Liver (tissue), 9 donors: ENCODE data around the gene SLIT1. TPM values are rescaled to one million over a fixed set of nuclear protein-coding genes. Genes with fewer than 3 reads are reported as not detected.

Source experiments
- DNase-seq: peaks from one replicate; pipeline ENCODE4 v3.0.0-alpha.2; 2017; ENCODE audit warnings: low spot score
- H3K27ac ChIP-seq, 2 donors: one replicate each; pipeline ENCODE4 v1.7.0; 2013; ENCODE audit warnings: inconsistent platforms in 2 of 2, low read length in 2 of 2, control low read depth in 1 of 2, low read depth in 1 of 2, mild to moderate bottlenecking in 1 of 2
- H3K27me3 ChIP-seq, 4 donors: one replicate each; pipeline versions ENCODE4 v1.6.1 to v1.7.0; 2013; ENCODE audit warnings: low read length in 3 of 4, inconsistent platforms in 1 of 4, mild to moderate bottlenecking in 1 of 4, moderate library complexity in 1 of 4; ENCODE audit not compliant: control insufficient read depth in 4 of 4, insufficient read depth in 4 of 4
- H3K36me3 ChIP-seq, 4 donors: one replicate each; pipeline versions ENCODE4 v1.6.1 to v1.7.0; 2013; ENCODE audit warnings: low read length in 3 of 4, mild to moderate bottlenecking in 3 of 4, low read depth in 1 of 4, moderate library complexity in 1 of 4; ENCODE audit not compliant: control insufficient read depth in 4 of 4, insufficient read depth in 3 of 4
- H3K4me1 ChIP-seq, 4 donors: one replicate each; pipeline versions ENCODE4 v1.6.1 to v1.7.0; 2013; ENCODE audit warnings: low read length in 3 of 4, mild to moderate bottlenecking in 3 of 4, moderate library complexity in 1 of 4; ENCODE audit not compliant: control insufficient read depth in 4 of 4, insufficient read depth in 4 of 4
- H3K4me3 ChIP-seq, 3 donors: one replicate each; pipeline versions ENCODE4 v1.6.1 to v1.7.0; 2013; ENCODE audit warnings: low read length in 3 of 3, control low read depth in 1 of 3, low read depth in 1 of 3, mild to moderate bottlenecking in 1 of 3
- H3K9ac ChIP-seq, 2 donors: one replicate each; pipeline ENCODE4 v1.7.0; 2013; ENCODE audit warnings: low read length in 2 of 2, mild to moderate bottlenecking in 2 of 2, moderate library complexity in 2 of 2, control low read depth in 1 of 2, low read depth in 1 of 2
- H3K9me3 ChIP-seq, 4 donors: one replicate each; pipeline versions ENCODE4 v1.6.1 to v1.7.0; 2013; ENCODE audit warnings: low read length in 3 of 4; ENCODE audit not compliant: control insufficient read depth in 4 of 4
- ATF3 ChIP-seq: IDR thresholded peaks from 2 replicates; pipeline ENCODE4 v1.6.1; 2016; ENCODE audit warnings: antibody characterized with exemption
- CTCF ChIP-seq: fragments of 150-350 bp; IDR thresholded peaks from 2 replicates; pipeline ENCODE4 v1.5.1; 2017; ENCODE audit warnings: improper control_type of control experiment, low read depth, low read length; ENCODE audit not compliant: missing input control
- EGR1 ChIP-seq, 2 donors: IDR thresholded peaks; 2 replicates each; pipeline ENCODE4 v1.6.1; 2016 to 2018; ENCODE audit warnings: antibody characterized with exemption in 2 of 2, low read depth in 2 of 2
- FOXA1 ChIP-seq: IDR thresholded peaks from 2 replicates; pipeline ENCODE4 v1.6.1; 2016; ENCODE audit warnings: antibody characterized with exemption
- FOXA2 ChIP-seq: IDR thresholded peaks from 2 replicates; pipeline ENCODE4 v1.6.1; 2016; ENCODE audit warnings: antibody characterized with exemption
- GABPA ChIP-seq, 2 donors: IDR thresholded peaks in 1 of 2; conservative IDR thresholded peaks in 1 of 2; 2 replicates each; pipeline ENCODE4 v1.6.1; 2016; ENCODE audit warnings: antibody characterized with exemption in 2 of 2, mild to moderate bottlenecking in 1 of 2, moderate library complexity in 1 of 2
- HNF4A ChIP-seq, 2 donors: conservative IDR thresholded peaks; 2 replicates each; pipeline ENCODE4 v1.6.1; 2016; ENCODE audit warnings: antibody characterized with exemption in 2 of 2, mild to moderate bottlenecking in 2 of 2
- HNF4G ChIP-seq: IDR thresholded peaks from 2 replicates; pipeline ENCODE4 v1.6.1; 2016; ENCODE audit warnings: antibody characterized with exemption
- JUND ChIP-seq, 2 donors: IDR thresholded peaks; 2 replicates each; pipeline ENCODE4 v1.6.1; 2016; ENCODE audit warnings: antibody characterized with exemption in 2 of 2
- MAX ChIP-seq: IDR thresholded peaks from 2 replicates; pipeline ENCODE4 v1.6.1; 2016; ENCODE audit warnings: antibody characterized with exemption
- NR2F2 ChIP-seq: IDR thresholded peaks from 2 replicates; pipeline ENCODE4 v1.6.1; 2016; ENCODE audit warnings: antibody characterized with exemption
- RAD21 ChIP-seq, 2 donors: IDR thresholded peaks; 2 replicates each; pipeline ENCODE4 v1.6.1; 2016; ENCODE audit warnings: antibody characterized with exemption in 2 of 2, mild to moderate bottlenecking in 2 of 2
- REST ChIP-seq: IDR thresholded peaks from 2 replicates; pipeline ENCODE4 v1.6.1; 2016; ENCODE audit warnings: antibody characterized with exemption, mild to moderate bottlenecking
- SP1 ChIP-seq: IDR thresholded peaks from 2 replicates; pipeline ENCODE4 v1.6.1; 2018; ENCODE audit warnings: antibody characterized with exemption, mild to moderate bottlenecking
- TAF1 ChIP-seq: conservative IDR thresholded peaks from 2 replicates; pipeline ENCODE4 v1.6.1; 2016; ENCODE audit warnings: antibody characterized with exemption, mild to moderate bottlenecking
- YY1 ChIP-seq: IDR thresholded peaks from 2 replicates; pipeline ENCODE4 v1.6.1; 2016; ENCODE audit warnings: antibody characterized with exemption, mild to moderate bottlenecking
- ZBTB33 ChIP-seq: IDR thresholded peaks from 2 replicates; pipeline ENCODE4 v1.6.1; 2016; ENCODE audit warnings: antibody characterized with exemption
- WGBS: extraction: QIAGEN DNeasy Blood & Tissue Kit; methylation state at CpG from one replicate; pipeline ENCODE4 v1.1.7; 2013; 5-methylcytosine and 5-hydroxymethylcytosine counted together
- polyA plus RNA-seq, 2 donors: library from polyadenylated mRNA; stranded (reverse) in 1 of 2; unstranded in 1 of 2; fragments of 200-250 nt in 1 of 2; fragments of >200 nt in 1 of 2; fragmentation: Nextera tagmentation in 1 of 2; extraction: Ambion mirVana in 1 of 2; gene quantifications; one replicate each; pipeline versions ENCODE4 v1.2.1 to v1.2.3, GENCODE V29; 2013 to 2015
- total RNA-seq, 2 donors: library from RNA; depleted of rRNA; stranded (reverse); fragments of >200 nt; gene quantifications; one replicate each; pipeline ENCODE4 v1.2.3, GENCODE V29; 2014
- donor health status: healthy.
- donor health status: healthy.
- donor health status: healthy.
- donor health status: healthy.
- donor health status: healthy.

SLIT1 gene
- total and polyA plus RNA-seq, 4 donors: under 0.01 to 0.14 (median 0.06) TPM

GRCh38 chr10:97157578-97158095, 28.1 kb downstream of the SLIT1 start:
- Histone ChIP-seq H3K4me1 (no peaks in the 10 kb centered on the region), H3K27ac (no peak overlapping the region), H3K9ac (no peak overlapping the region), H3K36me3 (no peaks in the 10 kb centered on the region), H3K27me3 (no peaks in the 10 kb centered on the region), H3K9me3 (no peaks in the 10 kb centered on the region), H3K4me3 (no peak overlapping the region)
- no peak for DNase-seq
- TF ChIP-seq YY1 (no peak), MAX (no peak), HNF4G (no peak), TAF1 (no peak), FOXA1 (no peak), REST (no peak), SP1 (no peak), JUND (IDR thresholded peaks at IDR 0.05) (no peak), FOXA2 (no peak), HNF4A (conservative IDR thresholded peaks at IDR 0.05) (no peak), ATF3 (no peak), ZBTB33 (no peak), GABPA (IDR thresholded peaks at IDR 0.05 in 1 of 2, conservative IDR thresholded peaks at IDR 0.05 in 1 of 2) (no peak)
- 79% methylated on average over 6 of the region's 6 CpGs for WGBS

GRCh38 chr10:97154781-97155180, 31.0 kb downstream of the SLIT1 start:
- TF ChIP-seq YY1 (no peak), FOXA2 (no peak), GABPA (IDR thresholded peaks at IDR 0.05 in 1 of 2, conservative IDR thresholded peaks at IDR 0.05 in 1 of 2) (no peak), NR2F2 (no peak), HNF4A (conservative IDR thresholded peaks at IDR 0.05) (no peak), ATF3 (no peak), RAD21 (IDR thresholded peaks at IDR 0.05) (no peak), EGR1 (IDR thresholded peaks at IDR 0.05; ENCODE audit: low read depth in 2 of 2) (no peak), TAF1 (no peak), REST (no peak), MAX (no peak), SP1 (no peak), HNF4G (no peak), CTCF (no peak)
- H3K4me1 ChIP-seq: no peaks in the 10 kb centered on the region
- no peaks in the 10 kb centered on the region for H3K36me3 ChIP-seq
- no peak overlapping the region for H3K4me3 ChIP-seq
- no peaks in the 10 kb centered on the region for H3K9me3 ChIP-seq
- H3K27me3 ChIP-seq: no peaks in the 10 kb centered on the region
- no peak overlapping the region for H3K9ac ChIP-seq
- H3K27ac ChIP-seq: no peak overlapping the region
- no peak for DNase-seq
- 69% methylated on average over 4 of the region's 4 CpGs for whole genome bisulfite sequencing
